Ovary (tissue), 3 donors: Measurements from ENCODE around the gene NPM1.
"Not testable (repeated sequence)": the region's sequence is repeated elsewhere in the genome, so short reads cannot be mapped to it uniquely, and the experiment has no call there.

Experiments
- EP300 ChIP-seq: sonication (generic); formaldehyde crosslinking; IDR thresholded peaks from one replicate; pipeline ENCODE4 v1.6.1; 2017; ENCODE audit warnings: antibody characterized with exemption
- TF ChIP-seq, protein P1 (sequence below), 3 donors: fragments of 450-650 bp in 2 of 3; fragments of 200-600 bp in 1 of 3; IDR thresholded peaks; one replicate each; pipeline versions ENCODE4 v1.5.1 to v1.8.0; 2016 to 2022; ENCODE audit warnings: antibody characterized with exemption in 3 of 3, mild to moderate bottlenecking in 1 of 3
- donor health status: DM: no; HTN: no; CAD: no.

DNA sequence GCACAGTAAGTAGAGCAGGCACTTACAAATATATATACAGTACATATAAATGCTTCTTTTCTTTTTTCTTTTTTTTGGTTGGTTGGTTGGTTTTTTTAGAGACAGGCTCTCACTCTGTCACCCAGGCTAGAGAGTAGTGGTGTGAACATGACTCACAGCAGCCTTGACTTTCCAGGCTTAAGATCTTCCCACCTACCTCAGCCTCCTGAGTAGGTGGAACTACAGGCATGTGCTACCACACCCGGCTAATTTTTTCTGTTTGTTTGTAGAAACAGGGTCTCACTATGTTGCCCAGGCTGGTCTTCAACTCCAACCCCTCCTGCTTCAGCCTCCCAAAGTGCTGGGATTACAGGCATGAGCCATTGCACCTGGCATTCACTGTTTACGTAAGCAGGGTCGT is 2.6 kb upstream of the NPM1 start:
- TF ChIP-seq EP300 = not testable (repeated sequence)
- TF ChIP-seq, protein P1, sequence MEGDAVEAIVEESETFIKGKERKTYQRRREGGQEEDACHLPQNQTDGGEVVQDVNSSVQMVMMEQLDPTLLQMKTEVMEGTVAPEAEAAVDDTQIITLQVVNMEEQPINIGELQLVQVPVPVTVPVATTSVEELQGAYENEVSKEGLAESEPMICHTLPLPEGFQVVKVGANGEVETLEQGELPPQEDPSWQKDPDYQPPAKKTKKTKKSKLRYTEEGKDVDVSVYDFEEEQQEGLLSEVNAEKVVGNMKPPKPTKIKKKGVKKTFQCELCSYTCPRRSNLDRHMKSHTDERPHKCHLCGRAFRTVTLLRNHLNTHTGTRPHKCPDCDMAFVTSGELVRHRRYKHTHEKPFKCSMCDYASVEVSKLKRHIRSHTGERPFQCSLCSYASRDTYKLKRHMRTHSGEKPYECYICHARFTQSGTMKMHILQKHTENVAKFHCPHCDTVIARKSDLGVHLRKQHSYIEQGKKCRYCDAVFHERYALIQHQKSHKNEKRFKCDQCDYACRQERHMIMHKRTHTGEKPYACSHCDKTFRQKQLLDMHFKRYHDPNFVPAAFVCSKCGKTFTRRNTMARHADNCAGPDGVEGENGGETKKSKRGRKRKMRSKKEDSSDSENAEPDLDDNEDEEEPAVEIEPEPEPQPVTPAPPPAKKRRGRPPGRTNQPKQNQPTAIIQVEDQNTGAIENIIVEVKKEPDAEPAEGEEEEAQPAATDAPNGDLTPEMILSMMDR (IDR thresholded peaks at IDR 0.05) = not testable (repeated sequence)
